Kidney epithelial cell (primary cell): Measurements from ENCODE around the gene GLOD5. TPM values are rescaled to one million over a fixed set of nuclear protein-coding genes. Genes with fewer than 3 reads are reported as not detected.

Experiments
- DNase-seq: peaks from one replicate; pipeline ENCODE4 v3.0.0-alpha.2; 2010; ENCODE audit warnings: low read depth
- H3K27me3 ChIP-seq: 2 replicates; pipeline ENCODE4 v1.6.0; 2011; ENCODE audit warnings: low read length; ENCODE audit not compliant: control insufficient read depth, insufficient read depth
- H3K36me3 ChIP-seq: 2 replicates; pipeline ENCODE4 v1.5.1; 2011; ENCODE audit warnings: low read length; ENCODE audit not compliant: control insufficient read depth, insufficient read depth
- H3K4me3 ChIP-seq: 2 replicates; pipeline ENCODE4 v1.5.1; 2011; ENCODE audit warnings: low read depth, mild to moderate bottlenecking, control low read depth, low read length
- CTCF ChIP-seq: IDR thresholded peaks from 2 replicates; pipeline ENCODE4 v1.5.1; 2011; ENCODE audit warnings: mild to moderate bottlenecking, moderate library complexity, low read length, control low read depth, inconsistent platforms; ENCODE audit not compliant: insufficient read depth, poor library complexity, severe bottlenecking
- total RNA-seq: library from RNA; depleted of rRNA; stranded (reverse); fragments of >200 nt; gene quantifications from 2 replicates; pipeline ENCODE4 v1.2.3, GENCODE V29; 2015

GLOD5 gene
- total RNA-seq, 1 donor from 2014 or later: not detected

- no peak for DNase-seq
- TF ChIP-seq CTCF: no peak
- Histone ChIP-seq H3K36me3 (no peaks in the 10 kb centered on the region), H3K27me3 (no peaks in the 10 kb centered on the region), H3K4me3 (no peak overlapping the region)
Observed at GRCh38 chrX:48792219-48792618, 30.7 kb downstream of the GLOD5 start.

- Histone ChIP-seq H3K27me3 (no peaks in the 10 kb centered on the region), H3K4me3 (no peak overlapping the region), H3K36me3 (no peaks in the 10 kb centered on the region)
- no peak for TF ChIP-seq CTCF
- no peak for DNase-seq
Observed at GRCh38 chrX:48793935-48794334, 32.4 kb downstream of the GLOD5 start.

GRCh38 chrX:48794340-48794910 lies 32.9 kb downstream of the GLOD5 start:
- H3K36me3 ChIP-seq: no peaks in the 10 kb centered on the region
- H3K4me3 ChIP-seq: no peak overlapping the region
- no peak for DNase-seq
- no peaks in the 10 kb centered on the region for H3K27me3 ChIP-seq
- TF ChIP-seq CTCF: no peak

GRCh38 chrX:48794911-48795515 lies 33.5 kb downstream of the GLOD5 start:
- DNase-seq: no peak
- H3K4me3 ChIP-seq: no peak overlapping the region
- no peaks in the 10 kb centered on the region for H3K27me3 ChIP-seq
- TF ChIP-seq CTCF: no peak
- no peaks in the 10 kb centered on the region for H3K36me3 ChIP-seq

GRCh38 chrX:48798318-48798717 lies 36.8 kb downstream of the GLOD5 start:
- no peak for DNase-seq
- H3K27me3 ChIP-seq: no peaks in the 10 kb centered on the region
- H3K36me3 ChIP-seq: no peaks in the 10 kb centered on the region
- no peak for TF ChIP-seq CTCF
- no peak overlapping the region for H3K4me3 ChIP-seq
